Ascending aorta (tissue), 2 donors: ENCODE measurements around the gene MIGA2. TPM values are rescaled to one million over a fixed set of nuclear protein-coding genes. Genes with fewer than 3 reads are reported as not detected.
A peak's percentile ranks its signal among the peaks of the same experiment; 100 is the strongest.

Experiments used
- DNase-seq, 2 donors: peaks; one replicate each; pipeline ENCODE4 v3.0.0-alpha.2; 2019; ENCODE audit warnings: low spot score in 2 of 2
- H3K27ac ChIP-seq, 2 donors: fragments of 200-600 bp; sonication (generic); one replicate each; pipeline ENCODE4 v1.5.1; 2016 to 2017; ENCODE audit warnings: mild to moderate bottlenecking in 1 of 2
- H3K27me3 ChIP-seq: fragments of 200-600 bp; sonication (generic); one replicate; pipeline ENCODE4 v1.5.1; 2017
- H3K36me3 ChIP-seq, 2 donors: fragments of 200-600 bp; sonication (generic); one replicate each; pipeline ENCODE4 v1.5.1; 2016
- H3K4me1 ChIP-seq, 2 donors: fragments of 200-600 bp; sonication (generic); one replicate each; pipeline ENCODE4 v1.5.1; 2016 to 2017; ENCODE audit warnings: mild to moderate bottlenecking in 1 of 2
- H3K4me3 ChIP-seq, 2 donors: fragments of 200-600 bp; sonication (generic); one replicate each; pipeline ENCODE4 v1.5.1; 2016 to 2017; ENCODE audit warnings: mild to moderate bottlenecking in 1 of 2
- H3K9me3 ChIP-seq, 2 donors: fragments of 200-600 bp; sonication (generic); one replicate each; pipeline ENCODE4 v1.5.1; 2016
- intact Hi-C: fragments of 100-400 bp; cut with DNase I; formaldehyde crosslinking; loops from one replicate; pipeline ENCODE4 v1.15.1; 2023
- total RNA-seq: library from RNA; depleted of rRNA; stranded (reverse); fragments of >200 nt; gene quantifications from one replicate; pipeline ENCODE4 v1.1.0, GENCODE V29; 2016
- TF ChIP-seq, protein P1 (sequence below), 3 experiments: fragments of 200-600 bp in 2 of 3; fragments of 450-650 bp in 1 of 3; sonication (generic) in 2 of 3; IDR thresholded peaks; one replicate each; pipeline ENCODE4 v1.5.1; 2016 to 2019; ENCODE audit warnings: antibody characterized with exemption in 3 of 3, mild to moderate bottlenecking in 1 of 3, moderate library complexity in 1 of 3

The MIGA2 gene
- total RNA-seq, 1 donor from 2014 or later, result 39.9 TPM

GRCh38 chr9:129104051-129104450, 67.6 kb downstream of the MIGA2 start:
- Histone ChIP-seq H3K9me3 (no peaks in the 10 kb centered on the region), H3K27me3 (no peaks in the 10 kb centered on the region), H3K27ac (no peak overlapping the region), H3K36me3 (peaks cover 15 to 44% of the 10 kb centered on the region in 2 donors), H3K4me1 (peaks cover 0 to 6% of the 10 kb centered on the region in 2 donors), H3K4me3 (no peak overlapping the region)
- intact Hi-C loops, result no loop called here
- no peak for DNase-seq
- TF ChIP-seq, protein P1, sequence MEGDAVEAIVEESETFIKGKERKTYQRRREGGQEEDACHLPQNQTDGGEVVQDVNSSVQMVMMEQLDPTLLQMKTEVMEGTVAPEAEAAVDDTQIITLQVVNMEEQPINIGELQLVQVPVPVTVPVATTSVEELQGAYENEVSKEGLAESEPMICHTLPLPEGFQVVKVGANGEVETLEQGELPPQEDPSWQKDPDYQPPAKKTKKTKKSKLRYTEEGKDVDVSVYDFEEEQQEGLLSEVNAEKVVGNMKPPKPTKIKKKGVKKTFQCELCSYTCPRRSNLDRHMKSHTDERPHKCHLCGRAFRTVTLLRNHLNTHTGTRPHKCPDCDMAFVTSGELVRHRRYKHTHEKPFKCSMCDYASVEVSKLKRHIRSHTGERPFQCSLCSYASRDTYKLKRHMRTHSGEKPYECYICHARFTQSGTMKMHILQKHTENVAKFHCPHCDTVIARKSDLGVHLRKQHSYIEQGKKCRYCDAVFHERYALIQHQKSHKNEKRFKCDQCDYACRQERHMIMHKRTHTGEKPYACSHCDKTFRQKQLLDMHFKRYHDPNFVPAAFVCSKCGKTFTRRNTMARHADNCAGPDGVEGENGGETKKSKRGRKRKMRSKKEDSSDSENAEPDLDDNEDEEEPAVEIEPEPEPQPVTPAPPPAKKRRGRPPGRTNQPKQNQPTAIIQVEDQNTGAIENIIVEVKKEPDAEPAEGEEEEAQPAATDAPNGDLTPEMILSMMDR (IDR thresholded peaks at IDR 0.05), result no peak

DNA sequence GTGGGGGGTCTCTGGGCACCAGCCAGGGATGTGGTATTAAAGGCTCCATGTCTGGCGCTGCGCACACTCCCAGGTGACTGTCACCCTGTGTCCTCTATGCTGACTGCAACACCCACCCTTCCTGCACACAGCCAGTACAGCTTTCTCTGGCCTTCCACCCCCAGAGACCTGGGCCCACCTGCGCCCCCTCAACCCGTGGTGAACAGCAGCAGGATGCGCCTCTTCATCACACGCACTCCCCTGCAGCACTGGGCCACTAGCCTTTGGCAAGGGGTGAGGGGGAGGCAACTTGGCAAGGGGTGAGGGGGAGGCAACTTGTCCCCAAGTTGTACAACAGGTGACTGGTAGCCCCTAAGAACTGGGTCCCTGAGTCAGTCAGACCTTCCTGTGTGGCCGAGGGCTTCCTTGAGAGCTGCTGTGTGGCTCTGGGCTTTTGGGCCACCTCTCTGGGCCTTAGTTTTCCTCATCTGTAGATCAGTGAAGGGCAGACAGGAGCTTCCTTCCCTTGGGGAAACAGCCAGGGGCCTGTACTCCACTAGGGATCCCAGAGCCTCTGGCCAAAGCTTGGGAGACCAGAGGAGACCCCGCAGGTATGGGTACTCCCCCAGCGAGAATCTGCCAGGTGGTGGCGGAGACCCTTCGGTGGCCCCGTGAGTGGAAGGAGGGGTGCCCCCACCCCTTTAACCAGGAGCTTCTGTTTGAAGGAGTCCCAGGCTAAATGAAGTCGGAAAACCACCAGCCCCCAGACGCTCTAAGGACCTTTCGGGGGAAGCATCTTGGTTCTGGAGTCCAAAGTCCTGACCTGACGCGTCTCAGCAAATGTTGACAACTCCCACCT, 69.7 kb downstream of the MIGA2 start:
- Histone ChIP-seq H3K27ac (no peak overlapping the region), H3K9me3 (no peaks in the 10 kb centered on the region), H3K4me1 (peaks cover 0 to 14% of the 10 kb centered on the region in 2 donors), H3K27me3 (no peaks in the 10 kb centered on the region), H3K36me3 (peaks cover 12 to 37% of the 10 kb centered on the region in 2 donors), H3K4me3 (no peak overlapping the region)
- TF ChIP-seq, protein P1 (IDR thresholded peaks at IDR 0.05), result no peak
- no peak for DNase-seq
- intact Hi-C loops, result no loop called here

DNA sequence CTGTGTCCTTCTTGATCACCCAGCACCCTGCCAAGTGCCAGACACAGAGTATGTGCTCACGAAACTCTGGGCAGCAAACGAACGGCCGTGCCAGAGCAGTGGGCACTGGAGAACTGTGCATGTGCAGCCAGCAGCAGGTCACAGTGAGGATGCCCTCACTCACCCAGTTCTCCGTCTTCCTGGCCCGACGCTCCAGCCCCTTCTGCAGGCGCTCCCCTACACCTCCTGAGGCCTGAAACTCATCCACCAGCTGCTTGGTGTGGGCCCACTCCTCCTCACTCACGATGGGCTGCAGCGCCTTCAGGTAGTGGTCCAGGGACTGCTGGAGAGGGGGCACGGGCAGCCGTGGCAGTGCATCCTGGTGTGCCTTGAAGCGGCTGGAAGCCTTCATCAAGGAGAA, 71.2 kb downstream of the MIGA2 start:
- Histone ChIP-seq H3K4me3 (no peak overlapping the region), H3K9me3 (no peaks in the 10 kb centered on the region), H3K27ac (no peak overlapping the region), H3K4me1 (peaks cover 7 to 20% of the 10 kb centered on the region in 2 donors), H3K36me3 (peaks cover 4 to 25% of the 10 kb centered on the region in 2 donors), H3K27me3 (no peaks in the 10 kb centered on the region)
- intact Hi-C loops, result no loop called here
- TF ChIP-seq, protein P1 (IDR thresholded peaks at IDR 0.05), result no peak
- DNase-seq, result no peak

- intact Hi-C loops, result no loop called here
- peaks cover 4 to 25% of the 10 kb centered on the region in 2 donors for H3K36me3 ChIP-seq
- TF ChIP-seq, protein P1 (IDR thresholded peaks at IDR 0.05), result no peak
- no peak for DNase-seq
- no peak overlapping the region for H3K27ac ChIP-seq
- H3K9me3 ChIP-seq, result no peaks in the 10 kb centered on the region
- H3K27me3 ChIP-seq, result no peaks in the 10 kb centered on the region
- no peak overlapping the region for H3K4me3 ChIP-seq
- peaks cover 7 to 20% of the 10 kb centered on the region in 2 donors for H3K4me1 ChIP-seq
These were observed 71.8 kb downstream of the MIGA2 start for GRCh38 chr9:129108083-129108804.

DNA sequence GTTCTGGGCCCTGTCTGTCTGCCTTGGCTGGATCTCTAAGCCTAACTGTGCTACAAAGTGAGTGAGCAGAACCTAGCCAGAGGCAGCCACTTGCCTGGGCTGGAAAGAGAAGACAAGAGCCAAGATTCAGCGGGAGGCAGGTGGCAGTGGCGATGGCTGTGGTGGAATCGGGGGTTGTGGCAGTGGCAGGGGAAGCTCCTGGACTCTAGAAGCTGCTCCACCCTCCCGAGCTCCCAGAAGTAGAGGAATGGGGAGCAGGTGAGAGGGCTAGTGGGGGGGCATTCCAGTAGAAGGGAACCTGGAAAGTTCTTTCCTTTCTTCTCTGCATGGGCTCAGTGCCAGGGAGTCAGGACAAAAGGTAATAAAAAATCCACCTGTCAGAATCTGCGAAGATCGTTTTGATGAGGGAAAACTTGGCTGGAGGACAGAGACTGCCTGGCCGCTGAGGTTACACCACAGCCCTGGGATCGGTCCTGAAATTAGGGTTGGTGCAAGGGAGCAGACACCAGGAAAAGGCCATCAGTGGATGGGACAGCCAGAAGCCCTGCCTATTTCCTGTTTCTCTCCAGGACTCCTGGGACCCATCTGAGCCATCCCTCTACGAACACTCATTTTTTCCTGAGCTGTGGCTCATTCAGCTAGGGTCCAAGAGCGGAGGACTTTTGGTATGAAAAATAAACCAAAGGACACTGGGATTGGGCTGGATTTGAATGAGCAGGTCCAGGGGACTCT, 72.5 kb downstream of the MIGA2 start:
- no peaks in the 10 kb centered on the region for H3K27me3 ChIP-seq
- DNase-seq, result no peak
- intact Hi-C loops, result no loop called here
- H3K4me1 ChIP-seq, result peaks cover 7 to 22% of the 10 kb centered on the region in 2 donors
- H3K27ac ChIP-seq, result peak overlapping the region; percentile 88 to 91
- H3K4me3 ChIP-seq, result peak overlapping the region; percentile 78 to 83
- H3K9me3 ChIP-seq, result no peaks in the 10 kb centered on the region
- TF ChIP-seq, protein P1 (IDR thresholded peaks at IDR 0.05), result no peak
- peaks cover 4 to 25% of the 10 kb centered on the region in 2 donors for H3K36me3 ChIP-seq
